ENCODE data around the gene P4HA2.

The P4HA2 gene

GRCh38 chr5:132184588-132184987 is 43.1 kb downstream of the P4HA2 start:
- TF ChIP-seq CTCF (conservative IDR thresholded peaks at IDR 0.05) = no peak
- H3K27ac ChIP-seq = no peak overlapping the region

GRCh38 chr5:132183723-132184122 is 43.9 kb downstream of the P4HA2 start:
- no peak overlapping the region for H3K27ac ChIP-seq
- no peak for TF ChIP-seq CTCF (conservative IDR thresholded peaks at IDR 0.05)

GRCh38 chr5:132182359-132183040 is 45.2 kb downstream of the P4HA2 start:
- no peak overlapping the region for H3K27ac ChIP-seq
- no peak for TF ChIP-seq CTCF (conservative IDR thresholded peaks at IDR 0.05)

- no peak for TF ChIP-seq CTCF (conservative IDR thresholded peaks at IDR 0.05)
- H3K27ac ChIP-seq = no peak overlapping the region
Observed at GRCh38 chr5:132181011-132181629, 46.5 kb downstream of the P4HA2 start.

GRCh38 chr5:132180134-132180745 is 47.4 kb downstream of the P4HA2 start:
- peak; percentile 85 for TF ChIP-seq CTCF (conservative IDR thresholded peaks at IDR 0.05)
- H3K27ac ChIP-seq = no peak overlapping the region

GRCh38 chr5:132179405-132179804 is 48.2 kb downstream of the P4HA2 start:
- no peak for TF ChIP-seq CTCF (conservative IDR thresholded peaks at IDR 0.05)

GRCh38 chr5:132177691-132178149 is 49.9 kb downstream of the P4HA2 start:
- H3K27ac ChIP-seq = no peak overlapping the region
- TF ChIP-seq CTCF (conservative IDR thresholded peaks at IDR 0.05) = no peak

More at GRCh38 chr5:132179405-132179804, 48.2 kb downstream of the P4HA2 start:
- no peak overlapping the region for H3K27ac ChIP-seq

Data from VCaP (cell line).